D721Med (cell line): Measurements from ENCODE around the gene TMEM267.
"Not testable (repeated sequence)": the region's sequence is repeated elsewhere in the genome, so short reads cannot be mapped to it uniquely, and the experiment has no call there.

Experiments used
- DNase-seq: peaks from one replicate; pipeline ENCODE4 v3.0.0; 2011; ENCODE audit warnings: low spot score; ENCODE audit not compliant: insufficient read length
- FAIRE-seq: peaks from 2 replicates; lab custom pipeline; 2011; peaks lifted over from hg19 to GRCh38; lab: Jason Lieb, UNC
- CTCF ChIP-seq: IDR thresholded peaks from 2 replicates; pipeline ENCODE4 v1.5.1; 2012; ENCODE audit warnings: mild to moderate bottlenecking, control low read depth; ENCODE audit not compliant: insufficient read depth; ENCODE audit errors: missing control alignments

The TMEM267 gene

GRCh38 chr5:43456556-43456955 is 27.1 kb downstream of the TMEM267 start:
- FAIRE-seq, result no peak
- TF ChIP-seq CTCF, result no peak
- no peak for DNase-seq

- not testable (repeated sequence) for FAIRE-seq, DNase-seq
These were observed 42.1 kb downstream of the TMEM267 start for GRCh38 chr5:43441575-43441974.

GRCh38 chr5:43437062-43437660 is 46.5 kb downstream of the TMEM267 start:
- no peak for FAIRE-seq
- DNase-seq, result no peak
- no peak for TF ChIP-seq CTCF

GRCh38 chr5:43433382-43433781 is 50.3 kb downstream of the TMEM267 start:
- no peak for FAIRE-seq

GRCh38 chr5:43432486-43433375 is 50.9 kb downstream of the TMEM267 start:
- no peak for DNase-seq
- TF ChIP-seq CTCF, result no peak
- no peak for FAIRE-seq

More at GRCh38 chr5:43433382-43433781, 50.3 kb downstream of the TMEM267 start:
- no peak for DNase-seq
- no peak for TF ChIP-seq CTCF

GRCh38 chr5:43429706-43430105 is 54.0 kb downstream of the TMEM267 start:
- no peak for TF ChIP-seq CTCF
- FAIRE-seq, result no peak

GRCh38 chr5:43429016-43429415 is 54.6 kb downstream of the TMEM267 start:
- no peak for DNase-seq
- TF ChIP-seq CTCF, result no peak
- no peak for FAIRE-seq

More at GRCh38 chr5:43429706-43430105, 54.0 kb downstream of the TMEM267 start:
- no peak for DNase-seq
